Bronchial epithelial cell (primary cell): ENCODE measurements around the gene MBL2. TPM values are rescaled to one million over a fixed set of nuclear protein-coding genes. Genes with fewer than 3 reads are reported as not detected.

Experiments used
- DNase-seq: peaks from one replicate; pipeline ENCODE4 v3.0.0-alpha.2; 2010; ENCODE audit warnings: low read depth
- FAIRE-seq: peaks from 2 replicates; lab custom pipeline; 2011; peaks lifted over from hg19 to GRCh38; lab: Jason Lieb, UNC
- H3K27me3 ChIP-seq: 2 replicates; pipeline ENCODE4 v1.5.1; 2011; ENCODE audit warnings: low read length; ENCODE audit not compliant: control insufficient read depth, insufficient read depth
- H3K36me3 ChIP-seq: 2 replicates; pipeline ENCODE4 v1.5.1; 2011; ENCODE audit warnings: low read length; ENCODE audit not compliant: control insufficient read depth, insufficient read depth
- H3K4me3 ChIP-seq: 2 replicates; pipeline ENCODE4 v1.5.1; 2011; ENCODE audit warnings: mild to moderate bottlenecking, low read depth, low read length, control low read depth
- CTCF ChIP-seq: IDR thresholded peaks from 2 replicates; pipeline ENCODE4 v1.5.1; 2011; ENCODE audit warnings: mild to moderate bottlenecking, moderate library complexity, low read length, control low read depth, inconsistent platforms; ENCODE audit not compliant: insufficient read depth, severe bottlenecking
- total RNA-seq: library from RNA; depleted of rRNA; stranded (reverse); fragments of >200 nt; gene quantifications from 2 replicates; pipeline ENCODE4 v1.2.1, GENCODE V29; 2014

MBL2 gene
- total RNA-seq, 1 donor from 2014 or later, result not detected

- no peak for TF ChIP-seq CTCF
- no peaks in the 10 kb centered on the region for H3K27me3 ChIP-seq
- no peak for DNase-seq
- FAIRE-seq, result no peak
- H3K4me3 ChIP-seq, result no peak overlapping the region
- H3K36me3 ChIP-seq, result no peaks in the 10 kb centered on the region
Measured at GRCh38 chr10:52751337-52751736, 21.2 kb downstream of the MBL2 start.

DNA sequence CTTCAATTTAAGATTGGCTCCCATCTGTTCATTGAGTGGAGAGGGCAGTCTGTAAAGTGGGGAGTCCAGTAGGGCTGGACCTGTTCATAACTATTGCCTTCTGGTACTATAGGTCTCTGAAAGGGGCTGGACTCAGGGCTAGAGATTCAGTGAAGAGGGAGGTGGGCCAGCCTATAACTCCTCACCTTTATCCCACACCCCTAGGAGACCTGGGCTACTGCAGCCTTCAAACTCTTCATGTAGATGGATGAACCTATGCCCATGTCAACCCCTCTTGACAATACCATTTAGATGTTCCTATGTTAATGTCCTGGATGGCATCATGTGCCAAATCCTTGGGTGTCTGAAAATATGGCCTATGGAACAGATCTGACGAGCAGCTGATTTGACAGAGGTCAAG is 22.0 kb downstream of the MBL2 start:
- H3K4me3 ChIP-seq, result no peak overlapping the region
- FAIRE-seq (no peak), DNase-seq (no peak)
- no peak for TF ChIP-seq CTCF
- H3K36me3 ChIP-seq, result no peaks in the 10 kb centered on the region
- no peaks in the 10 kb centered on the region for H3K27me3 ChIP-seq

DNA sequence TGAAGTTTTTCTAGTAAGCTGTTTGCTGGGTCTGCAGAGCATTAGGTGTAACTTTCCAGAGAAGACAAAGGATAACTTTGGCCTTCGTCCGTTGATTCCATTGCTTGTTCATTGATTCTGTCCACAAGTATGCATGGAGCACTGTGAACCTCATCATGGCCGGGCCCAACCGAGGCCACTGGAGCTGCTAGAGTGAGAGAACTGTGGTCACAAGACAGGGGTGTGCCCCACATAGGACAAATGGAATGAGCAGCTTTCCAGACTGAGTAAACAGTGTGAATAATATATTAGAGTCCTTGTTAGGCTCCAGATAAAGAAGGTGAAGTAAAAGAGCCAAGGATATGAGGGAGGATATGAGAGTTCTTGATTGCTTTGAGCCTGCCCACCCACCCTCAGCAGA is 24.9 kb downstream of the MBL2 start:
- DNase-seq (no peak), FAIRE-seq (no peak)
- no peak overlapping the region for H3K4me3 ChIP-seq
- TF ChIP-seq CTCF, result no peak
- H3K27me3 ChIP-seq, result no peaks in the 10 kb centered on the region
- H3K36me3 ChIP-seq, result no peaks in the 10 kb centered on the region

- H3K36me3 ChIP-seq, result no peaks in the 10 kb centered on the region
- FAIRE-seq (no peak), DNase-seq (no peak)
- TF ChIP-seq CTCF, result no peak
- no peak overlapping the region for H3K4me3 ChIP-seq
- H3K27me3 ChIP-seq, result no peaks in the 10 kb centered on the region
Measured at GRCh38 chr10:52746169-52746568, 26.4 kb downstream of the MBL2 start.

GRCh38 chr10:52744057-52744805 is 28.4 kb downstream of the MBL2 start:
- no peaks in the 10 kb centered on the region for H3K27me3 ChIP-seq
- TF ChIP-seq CTCF, result no peak
- FAIRE-seq, result no peak
- no peaks in the 10 kb centered on the region for H3K36me3 ChIP-seq
- no peak overlapping the region for H3K4me3 ChIP-seq
- peak; percentile 9 for DNase-seq

GRCh38 chr10:52742731-52743130 is 29.9 kb downstream of the MBL2 start:
- H3K36me3 ChIP-seq, result no peaks in the 10 kb centered on the region
- no peak for TF ChIP-seq CTCF
- H3K4me3 ChIP-seq, result no peak overlapping the region
- FAIRE-seq (no peak), DNase-seq (no peak)
- H3K27me3 ChIP-seq, result peaks cover 1% of the 10 kb centered on the region
